SK-N-MC (cell line): ENCODE results near the gene NODAL.

ENCODE experiments used
- EZH2 ChIP-seq: fragments of 200-600 bp; sonication (generic); IDR thresholded peaks from one replicate; pipeline ENCODE4 v1.6.1; 2017; ENCODE audit warnings: antibody characterized with exemption
- POLR2AphosphoS5 ChIP-seq: IDR thresholded peaks from 2 replicates; pipeline ENCODE4 v1.6.1; 2012; ENCODE audit warnings: mild to moderate bottlenecking, low read depth, low read length, borderline replicate concordance

DNA sequence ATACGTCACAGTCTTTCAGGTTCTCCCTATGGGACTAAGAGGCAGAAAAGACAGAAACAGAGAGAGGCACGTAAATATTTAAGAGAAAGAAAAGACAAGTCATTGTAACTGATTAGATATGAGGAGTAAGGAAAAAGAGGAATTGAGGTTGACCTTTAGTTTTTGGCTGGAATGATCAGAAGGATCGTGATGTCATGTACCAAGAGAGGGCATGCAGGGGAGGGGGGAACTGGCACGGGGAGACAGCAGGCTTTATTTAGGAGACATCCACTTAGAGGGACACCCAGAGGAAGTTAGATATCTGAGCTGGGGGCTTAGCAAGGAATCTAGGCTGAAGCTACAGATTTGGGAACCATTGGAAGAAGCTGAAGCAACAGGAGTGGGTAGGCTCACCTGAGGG, 49.8 kb downstream of the NODAL start:
- TF ChIP-seq POLR2AphosphoS5 (no peak), EZH2 (no peak)
